ENCODE results near the gene SLC8B1. TPM values are rescaled to one million over a fixed set of nuclear protein-coding genes. Genes with fewer than 3 reads are reported as not detected.

SLC8B1 gene
- total RNA-seq, 1 donor: 19.5 TPM

- no peaks in the 10 kb centered on the region for H3K9me3 ChIP-seq (ENCODE audit: low read depth, low read length)
- H4K20me1 ChIP-seq (ENCODE audit: insufficient read depth, low read length): no peaks in the 10 kb centered on the region
- DNase-seq (ENCODE audit: insufficient read length, low spot score, missing footprints): no peak
- no peak for TF ChIP-seq CTCF (IDR thresholded peaks at IDR 0.05; ENCODE audit: extremely low read depth, low read depth, low read length)
- no peak overlapping the region for H3K4me3 ChIP-seq (ENCODE audit: insufficient read depth, low read length)
- no peak overlapping the region for H2AFZ ChIP-seq (ENCODE audit: low read length)
- no peak overlapping the region for H3K27ac ChIP-seq (ENCODE audit: low read depth, low read length)
- peaks cover 13% of the 10 kb centered on the region for H3K36me3 ChIP-seq (ENCODE audit: insufficient read depth, low read length)
- no peak overlapping the region for H3K4me2 ChIP-seq (ENCODE audit: insufficient read depth, low read length)
- H3K4me1 ChIP-seq (ENCODE audit: insufficient read depth, low read length): peaks cover 7% of the 10 kb centered on the region
- H3K79me2 ChIP-seq (ENCODE audit: insufficient read depth, low read length): no peaks in the 10 kb centered on the region
- H3K27me3 ChIP-seq (ENCODE audit: insufficient read depth, low read length): no peaks in the 10 kb centered on the region
These were observed 15.8 kb downstream of the SLC8B1 start for GRCh38 chr12:113318900-113319628.

- Histone ChIP-seq H3K27me3 (ENCODE audit: insufficient read depth, low read length) (no peaks in the 10 kb centered on the region), H3K4me1 (ENCODE audit: insufficient read depth, low read length) (peaks cover 7% of the 10 kb centered on the region), H3K79me2 (ENCODE audit: insufficient read depth, low read length) (no peaks in the 10 kb centered on the region), H3K27ac (ENCODE audit: low read depth, low read length) (no peak overlapping the region), H3K4me3 (ENCODE audit: insufficient read depth, low read length) (no peak overlapping the region), H3K4me2 (ENCODE audit: insufficient read depth, low read length) (no peak overlapping the region), H3K36me3 (ENCODE audit: insufficient read depth, low read length) (peaks cover 13% of the 10 kb centered on the region), H3K9me3 (ENCODE audit: low read depth, low read length) (no peaks in the 10 kb centered on the region), H4K20me1 (ENCODE audit: insufficient read depth, low read length) (no peaks in the 10 kb centered on the region), H2AFZ (ENCODE audit: low read length) (no peak overlapping the region)
- DNase-seq (ENCODE audit: insufficient read length, low spot score, missing footprints): no peak
- no peak for TF ChIP-seq CTCF (IDR thresholded peaks at IDR 0.05; ENCODE audit: extremely low read depth, low read depth, low read length)
These were observed 16.8 kb downstream of the SLC8B1 start for GRCh38 chr12:113318046-113318656.

GRCh38 chr12:113317122-113317521 is 17.8 kb downstream of the SLC8B1 start:
- Histone ChIP-seq H3K9me3 (ENCODE audit: low read depth, low read length) (no peaks in the 10 kb centered on the region), H3K79me2 (ENCODE audit: insufficient read depth, low read length) (no peaks in the 10 kb centered on the region), H4K20me1 (ENCODE audit: insufficient read depth, low read length) (no peaks in the 10 kb centered on the region), H3K27me3 (ENCODE audit: insufficient read depth, low read length) (no peaks in the 10 kb centered on the region), H3K4me2 (ENCODE audit: insufficient read depth, low read length) (no peak overlapping the region), H3K4me3 (ENCODE audit: insufficient read depth, low read length) (no peak overlapping the region), H3K27ac (ENCODE audit: low read depth, low read length) (no peak overlapping the region), H3K36me3 (ENCODE audit: insufficient read depth, low read length) (peaks cover 13% of the 10 kb centered on the region), H2AFZ (ENCODE audit: low read length) (no peak overlapping the region), H3K4me1 (ENCODE audit: insufficient read depth, low read length) (peaks cover 2% of the 10 kb centered on the region)
- TF ChIP-seq CTCF (IDR thresholded peaks at IDR 0.05; ENCODE audit: extremely low read depth, low read depth, low read length): no peak
- DNase-seq (ENCODE audit: insufficient read length, low spot score, missing footprints): no peak

- H3K27ac ChIP-seq (ENCODE audit: low read depth, low read length): no peak overlapping the region
- no peaks in the 10 kb centered on the region for H3K79me2 ChIP-seq (ENCODE audit: insufficient read depth, low read length)
- no peaks in the 10 kb centered on the region for H3K9me3 ChIP-seq (ENCODE audit: low read depth, low read length)
- no peak for DNase-seq (ENCODE audit: insufficient read length, low spot score, missing footprints)
- no peak overlapping the region for H2AFZ ChIP-seq (ENCODE audit: low read length)
- H3K4me3 ChIP-seq (ENCODE audit: insufficient read depth, low read length): no peak overlapping the region
- no peaks in the 10 kb centered on the region for H3K27me3 ChIP-seq (ENCODE audit: insufficient read depth, low read length)
- H3K4me2 ChIP-seq (ENCODE audit: insufficient read depth, low read length): no peak overlapping the region
- H3K36me3 ChIP-seq (ENCODE audit: insufficient read depth, low read length): peaks cover 12% of the 10 kb centered on the region
- TF ChIP-seq CTCF (IDR thresholded peaks at IDR 0.05; ENCODE audit: extremely low read depth, low read depth, low read length): no peak
- H4K20me1 ChIP-seq (ENCODE audit: insufficient read depth, low read length): no peaks in the 10 kb centered on the region
- no peaks in the 10 kb centered on the region for H3K4me1 ChIP-seq (ENCODE audit: insufficient read depth, low read length)
These were observed 18.8 kb downstream of the SLC8B1 start for GRCh38 chr12:113316155-113316554.
